Dermis blood vessel endothelial cell (primary cell): Measurements from ENCODE around the gene PKIG. TPM values are rescaled to one million over a fixed set of nuclear protein-coding genes. Genes with fewer than 3 reads are reported as not detected.
"Not testable (repeated sequence)": the region's sequence is repeated elsewhere in the genome, so short reads cannot be mapped to it uniquely, and the experiment has no call there.

Experiments used
- DNase-seq: peaks from one replicate; pipeline ENCODE4 v3.0.0; 2010
- total RNA-seq: library from RNA; depleted of rRNA; stranded (reverse); fragments of >200 nt; gene quantifications from 2 replicates; pipeline ENCODE4 v1.2.3, GENCODE V29; 2014

Gene PKIG
- total RNA-seq, 1 donor from 2014 or later: 275 TPM

DNA sequence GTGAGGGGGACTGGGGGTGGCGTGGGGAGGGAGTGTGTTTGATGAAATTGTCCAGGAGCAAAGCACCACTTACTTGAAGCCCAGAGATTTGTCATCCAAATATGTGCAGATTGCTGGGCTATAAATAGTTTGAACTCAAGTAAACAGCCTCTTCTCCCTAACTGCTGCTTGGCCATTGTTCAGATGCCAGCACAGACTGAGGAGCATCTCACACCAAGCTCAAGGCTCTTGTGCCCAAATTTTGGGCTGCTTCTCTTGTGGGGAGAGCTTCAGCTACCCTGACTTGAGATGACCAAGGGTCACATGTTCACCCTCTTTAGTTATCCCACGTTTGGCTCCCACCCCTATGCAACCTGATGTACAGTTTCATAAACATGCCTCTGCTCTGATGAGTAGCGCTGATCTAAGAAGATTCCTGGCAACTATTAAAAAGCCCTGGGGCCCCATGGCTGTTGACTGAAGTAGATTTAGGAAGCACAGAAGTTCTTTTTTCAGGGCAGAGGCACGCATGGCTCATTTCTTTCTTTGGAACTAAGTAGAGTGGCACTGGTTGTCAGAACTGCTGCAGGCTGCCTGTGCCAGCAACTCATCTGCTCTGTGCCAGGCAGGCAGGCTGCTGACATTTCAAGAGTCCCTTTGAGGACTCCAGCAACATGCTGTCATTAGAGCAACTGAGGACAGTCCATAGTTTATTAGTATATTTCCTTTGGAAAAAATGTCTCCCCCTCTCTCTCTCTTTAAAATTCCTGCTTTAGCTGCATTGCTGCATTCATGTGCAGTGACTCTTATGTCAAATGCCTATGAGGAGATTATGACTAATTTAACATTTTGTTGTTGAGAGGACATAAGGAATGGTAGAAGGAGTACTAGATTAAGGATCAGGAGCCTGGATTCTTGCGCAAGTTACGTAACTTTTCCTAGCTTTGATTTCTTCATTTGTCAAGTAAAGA lies 9.6 kb upstream of the PKIG start:
- peak; percentile 60 for DNase-seq

DNA sequence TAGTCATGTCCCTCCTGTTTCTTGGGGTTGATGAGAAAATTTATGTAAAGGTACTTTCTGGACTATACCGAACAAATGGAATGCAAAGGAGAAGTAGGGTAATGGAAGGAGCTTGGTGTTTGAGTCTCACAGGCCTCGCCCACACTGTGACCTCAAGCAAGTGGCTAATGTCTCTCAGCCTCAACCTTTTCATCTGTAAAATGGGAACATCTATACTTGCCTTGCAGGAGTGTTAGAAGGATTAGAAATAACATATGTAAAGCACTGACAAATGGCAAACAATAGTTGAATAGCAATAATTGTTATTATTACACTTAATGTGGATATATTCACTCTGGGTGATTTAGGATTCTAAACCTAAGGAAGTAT lies 8.9 kb upstream of the PKIG start:
- DNase-seq: no peak

DNA sequence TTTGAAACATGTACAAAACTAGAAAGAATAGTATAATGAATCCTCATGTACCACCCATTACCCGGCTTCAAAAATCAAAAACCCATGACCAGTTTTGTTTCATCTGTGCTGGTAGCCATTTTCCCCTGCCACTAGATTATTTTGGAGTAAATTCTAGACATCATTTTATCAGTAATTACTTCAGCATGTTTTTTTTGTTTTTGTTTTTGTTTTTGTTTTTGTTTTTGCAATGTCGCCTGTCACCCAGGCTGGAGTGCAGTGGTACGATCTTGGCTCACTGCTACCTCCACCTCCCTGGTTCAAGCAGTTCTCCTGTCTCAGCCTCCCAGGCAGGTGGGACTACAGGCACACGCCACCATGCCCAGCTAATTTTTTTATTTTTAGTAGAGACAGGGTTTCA lies 8.0 kb upstream of the PKIG start:
- no peak for DNase-seq

DNA sequence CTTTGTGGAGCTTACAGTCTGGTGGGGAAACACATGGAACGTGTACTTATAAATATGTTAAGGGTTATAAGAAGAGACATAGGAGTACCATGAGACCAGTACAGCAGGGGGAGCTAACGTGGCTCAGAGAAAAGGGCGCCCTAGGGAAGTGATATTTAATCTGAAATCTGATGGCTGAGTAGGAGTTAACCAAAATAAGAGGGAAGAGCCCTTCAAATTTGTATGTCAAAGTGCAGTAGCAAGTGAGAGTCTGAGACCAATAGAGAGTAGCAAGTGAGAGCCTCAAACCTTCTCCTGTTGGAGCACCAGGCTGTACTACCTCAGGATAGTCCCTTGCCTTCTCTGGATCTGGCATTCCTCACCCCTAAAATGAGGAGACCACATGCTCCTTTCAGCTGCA lies 6.1 kb upstream of the PKIG start:
- DNase-seq: peak; percentile 81

DNA sequence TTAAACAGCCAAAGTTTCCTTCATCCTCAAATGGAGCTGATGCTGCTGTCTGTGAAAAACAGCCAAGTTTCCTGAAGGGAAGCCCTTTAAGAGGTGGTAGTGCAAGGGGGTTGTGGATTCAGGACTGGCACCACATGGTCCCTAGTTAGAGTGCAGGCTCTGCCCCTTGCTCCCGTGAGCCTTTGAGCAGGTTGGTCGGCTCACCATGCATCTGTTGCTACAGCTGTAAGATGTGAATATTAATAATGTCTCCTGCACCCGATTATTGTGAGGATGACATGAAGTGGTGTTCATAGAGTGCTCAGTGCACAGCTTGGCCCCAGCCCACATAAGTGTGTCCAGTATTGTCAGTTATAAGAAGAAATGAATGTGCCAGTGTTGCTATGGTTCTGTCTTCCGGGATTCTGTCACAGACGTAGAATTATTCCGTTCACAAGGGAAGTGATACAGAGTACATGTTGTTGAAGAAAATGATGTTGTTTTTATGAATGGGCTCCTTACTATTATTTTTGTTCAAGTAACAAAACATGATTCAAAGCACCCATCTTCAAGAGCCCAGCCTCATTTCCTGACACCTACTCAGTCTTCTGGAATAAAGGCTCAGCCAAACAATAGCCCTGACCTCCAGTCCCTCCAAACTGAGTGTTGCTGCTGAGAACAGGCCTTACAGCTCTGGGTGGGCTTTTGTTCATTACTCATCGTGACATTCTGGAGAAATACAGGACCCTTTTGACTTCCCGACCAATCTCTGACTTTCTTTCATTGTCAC lies 2.9 kb upstream of the PKIG start:
- DNase-seq: peak; percentile 86

DNA sequence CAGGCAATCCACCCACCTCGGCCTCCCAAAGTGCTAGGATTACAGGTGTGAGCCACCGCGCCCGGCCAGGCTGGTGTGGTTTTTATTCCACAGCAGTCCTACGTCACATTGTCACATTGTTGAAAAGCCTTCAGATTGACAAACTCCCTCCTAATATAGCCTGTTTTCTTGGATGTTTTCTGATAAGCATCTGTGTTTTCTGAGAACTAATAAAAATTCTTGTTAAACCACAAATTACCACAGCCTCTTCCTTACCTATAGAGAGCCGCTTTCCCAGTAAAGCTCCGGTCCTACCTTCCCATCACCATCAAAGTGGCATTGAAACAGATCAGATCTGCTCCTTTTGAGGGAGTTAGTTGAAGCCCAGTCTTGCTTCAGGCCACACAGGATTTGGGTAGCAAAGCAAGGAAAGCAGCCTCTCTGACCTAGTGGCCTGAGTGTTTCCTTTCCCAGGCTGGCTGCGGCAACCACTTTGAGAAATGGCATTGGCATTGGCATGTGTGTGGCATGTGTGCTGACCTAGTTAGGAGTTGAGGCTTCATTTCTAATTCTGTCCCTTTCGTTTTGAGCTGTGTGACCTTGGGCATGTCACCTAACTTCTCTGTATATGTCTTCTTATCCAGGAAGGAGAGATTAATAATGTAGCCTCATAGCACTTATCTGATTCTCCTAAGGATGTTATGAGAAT lies 1.7 kb upstream of the PKIG start:
- DNase-seq: peak; percentile 68

DNA sequence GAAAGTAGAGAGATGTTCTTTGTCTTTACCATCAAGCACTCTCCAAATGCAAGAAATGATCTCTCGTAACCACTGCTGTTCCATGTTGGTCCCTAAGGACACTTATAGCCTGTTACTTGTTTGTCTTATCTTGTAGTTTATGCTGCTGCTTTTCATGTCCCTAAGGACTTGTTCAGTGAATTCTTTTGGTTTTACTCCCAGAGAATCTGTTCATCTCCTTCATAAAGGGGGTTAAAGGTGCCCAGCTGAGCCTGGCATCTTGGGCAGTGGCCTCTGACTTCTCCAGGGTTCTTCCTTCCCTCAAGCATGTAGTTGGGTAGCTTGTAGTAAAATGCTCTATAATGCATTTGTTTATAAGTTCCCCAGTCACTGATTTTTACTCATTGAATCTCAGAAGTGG lies 864 bp upstream of the PKIG start:
- no peak for DNase-seq

DNA sequence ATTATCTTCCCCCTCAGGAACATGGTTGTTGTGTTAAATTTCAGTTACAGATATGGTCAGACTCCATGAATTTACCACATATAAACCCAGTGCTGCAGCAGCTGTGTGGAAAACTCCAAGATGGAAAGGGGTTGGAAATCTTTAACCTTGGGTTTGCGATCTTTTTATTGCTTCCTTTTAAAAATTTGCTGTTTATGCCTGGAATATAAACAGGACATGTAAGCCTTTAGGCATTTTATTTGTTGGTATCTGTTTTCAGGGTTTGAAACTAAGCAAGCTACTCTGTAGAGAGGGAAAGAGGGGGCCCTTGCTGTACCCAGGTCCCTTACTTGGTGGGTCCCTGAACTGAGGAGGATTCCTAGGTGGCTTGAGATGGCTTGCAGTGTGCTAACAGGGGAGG lies 778 bp downstream of the PKIG start:
- DNase-seq: no peak

DNA sequence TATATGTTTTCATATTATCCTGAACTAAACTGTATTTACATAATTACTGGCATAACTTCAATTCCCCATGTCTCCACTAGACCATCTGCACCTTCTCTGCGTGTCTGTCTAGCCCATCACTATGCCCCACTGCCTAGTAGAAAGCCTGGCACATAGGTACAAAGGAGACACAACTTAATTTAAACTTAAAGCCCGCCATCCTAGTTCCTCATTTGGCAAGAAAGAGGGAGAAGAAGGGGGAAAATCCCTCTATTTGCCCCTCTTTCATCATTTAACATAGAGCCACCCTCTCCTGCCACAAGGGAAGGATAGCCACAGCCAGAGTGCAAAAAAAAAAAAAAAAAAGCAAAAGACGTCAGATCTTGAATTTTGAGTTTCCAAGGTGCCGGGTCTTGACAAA lies 1.8 kb downstream of the PKIG start:
- DNase-seq: no peak

DNA sequence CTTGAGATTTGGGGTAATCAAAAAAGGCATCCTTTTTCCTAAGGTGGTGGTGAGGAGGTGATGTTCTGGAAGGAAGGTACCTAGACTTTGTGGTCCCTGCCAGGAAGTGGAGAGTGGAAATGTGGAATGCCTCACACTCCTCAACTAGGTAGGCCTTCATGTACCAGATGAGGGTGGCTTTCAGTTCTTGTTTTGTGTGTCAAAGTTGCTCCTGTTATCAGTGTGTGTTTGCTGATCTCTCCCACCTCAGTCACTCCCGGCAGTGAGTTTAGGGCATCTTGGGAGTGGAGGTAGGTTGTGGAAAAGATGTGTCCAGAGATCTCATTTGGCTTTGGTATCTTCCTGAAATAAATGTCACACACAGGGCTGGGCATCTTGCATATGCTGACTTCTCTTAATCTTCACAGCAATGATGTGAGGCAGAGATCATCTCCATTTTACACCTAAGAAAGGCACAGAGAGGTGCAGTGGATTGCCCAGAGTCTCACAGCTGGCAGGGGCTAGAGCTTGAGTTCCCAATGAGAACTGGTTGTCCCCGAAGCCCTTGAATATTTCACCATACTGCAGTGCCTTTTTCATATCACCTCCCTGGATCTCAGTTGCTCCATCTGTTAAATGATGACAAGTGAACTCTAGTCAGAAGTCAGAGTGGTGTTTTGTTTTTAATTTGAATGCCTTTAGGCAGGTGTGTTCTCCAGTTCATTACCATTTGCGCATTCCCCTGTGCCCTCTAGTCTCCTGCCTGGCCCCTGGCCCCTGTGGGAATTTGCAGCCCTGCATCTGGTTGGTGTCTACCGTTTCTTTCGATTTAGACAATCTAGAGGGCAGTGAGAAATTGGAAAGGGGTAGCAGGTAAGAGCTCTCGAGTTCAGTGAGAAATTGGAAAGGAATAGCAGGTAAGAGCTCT lies 2.9 kb downstream of the PKIG start:
- DNase-seq: no peak

DNA sequence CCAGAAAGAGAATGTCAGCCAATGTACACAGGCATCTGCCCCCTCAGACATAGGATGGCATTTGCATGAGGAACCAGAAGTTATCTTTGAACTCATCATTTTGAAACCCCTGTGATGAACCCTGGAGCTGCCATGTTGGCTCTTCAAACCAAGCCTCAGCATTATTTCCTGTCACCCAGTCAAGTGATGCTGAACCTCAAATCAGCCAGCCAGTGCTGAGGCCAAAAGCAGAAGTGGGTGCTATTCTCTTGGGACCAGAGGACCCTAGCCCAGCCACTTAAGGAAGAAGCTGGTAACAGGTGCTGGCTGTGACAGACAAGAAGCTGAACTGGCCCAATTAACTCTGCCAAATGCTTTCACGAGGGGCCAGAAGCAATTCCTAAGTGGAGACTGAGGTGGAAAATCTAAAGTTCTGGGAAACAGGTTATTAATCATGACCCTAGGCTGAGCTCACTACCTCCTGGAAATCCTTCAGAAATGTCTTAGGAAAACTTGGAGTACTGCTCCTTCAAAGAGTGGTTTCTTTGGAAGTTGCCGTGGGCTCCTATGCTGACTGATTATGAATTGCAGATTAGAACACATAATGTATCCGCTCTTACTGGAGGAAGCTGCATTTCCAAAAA lies 4.0 kb downstream of the PKIG start:
- no peak for DNase-seq

DNA sequence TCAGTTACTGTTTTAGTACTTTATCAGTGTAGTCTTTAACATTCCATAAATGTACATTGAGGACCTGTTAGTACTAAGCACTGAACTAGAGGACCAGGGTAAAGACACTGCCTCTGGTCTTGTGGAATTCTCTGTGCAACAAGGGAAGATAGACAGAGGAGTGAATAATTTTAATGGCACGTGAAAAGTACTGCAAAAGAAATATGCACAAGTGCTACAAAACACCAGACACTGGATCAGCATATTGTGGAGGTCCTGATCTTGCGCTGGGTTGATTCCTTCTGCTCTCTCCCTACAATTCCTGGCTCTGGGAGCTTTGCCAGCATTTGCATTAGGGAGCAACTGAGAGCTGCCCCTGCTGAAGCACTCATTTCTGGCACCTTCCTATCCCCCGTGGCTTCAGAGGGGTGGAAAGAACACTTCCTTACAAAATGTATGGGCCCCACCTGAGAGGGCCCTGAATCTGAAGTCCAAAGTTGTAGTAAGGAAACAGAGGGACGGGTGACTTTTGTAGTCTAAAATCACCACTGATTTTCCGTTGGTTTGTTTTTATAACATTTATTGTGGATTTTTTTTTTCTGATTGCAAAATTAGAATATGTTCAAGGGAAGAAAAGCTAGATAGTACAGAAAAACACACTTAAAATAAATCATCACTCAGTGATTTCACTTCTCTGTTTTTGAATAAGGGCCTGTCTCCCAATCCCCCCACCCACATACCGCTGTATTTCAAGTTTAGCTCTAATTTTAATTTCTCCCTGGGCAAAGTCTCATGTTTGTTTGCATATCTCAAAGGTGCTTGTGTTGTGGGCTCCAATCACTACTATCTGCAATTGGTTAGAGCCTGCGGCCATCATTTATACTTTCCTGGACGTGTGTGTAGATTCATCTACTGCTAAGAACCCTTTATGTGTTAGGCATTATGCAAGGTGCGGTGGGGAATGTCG lies 4.9 kb downstream of the PKIG start:
- no peak for DNase-seq

DNA sequence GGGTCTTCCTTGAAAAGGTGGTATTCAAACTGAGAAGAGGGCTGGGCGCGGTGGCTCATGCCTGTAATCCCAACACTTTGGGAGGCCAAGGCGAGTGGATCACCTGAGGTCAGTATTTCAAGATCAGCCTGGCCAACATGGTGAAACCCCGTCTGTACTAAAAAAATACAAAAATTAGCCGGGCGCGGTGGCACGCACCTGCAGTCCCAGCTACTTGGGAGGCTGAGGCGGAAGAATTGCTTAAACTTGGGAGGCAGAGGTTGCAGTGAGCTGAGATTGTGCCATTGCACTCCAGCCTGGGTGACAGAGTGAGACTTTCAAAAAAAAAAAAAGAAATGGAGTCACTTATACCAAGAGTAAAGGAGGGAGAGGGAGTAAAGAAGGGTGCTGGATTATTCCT lies 5.9 kb downstream of the PKIG start:
- not testable (repeated sequence) for DNase-seq

DNA sequence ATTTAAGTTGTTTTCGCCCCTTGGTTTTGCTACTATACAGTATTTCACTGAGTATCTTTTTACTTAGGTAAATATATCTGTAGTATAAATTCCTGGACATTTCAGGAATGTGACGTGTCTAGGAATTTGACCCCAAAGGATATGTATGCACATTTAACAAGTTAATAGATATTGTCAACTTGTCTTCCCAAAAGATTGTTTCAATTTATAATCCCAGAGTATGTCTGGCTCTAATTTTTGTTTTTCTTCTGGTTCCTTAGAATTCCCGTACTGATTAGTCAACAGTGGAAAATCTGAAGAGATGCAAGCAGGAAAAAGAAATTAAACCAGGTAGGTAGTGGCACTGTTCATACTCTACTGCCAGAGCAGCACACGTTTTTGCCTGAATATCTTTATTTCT lies 7.2 kb downstream of the PKIG start:
- no peak for DNase-seq

DNA sequence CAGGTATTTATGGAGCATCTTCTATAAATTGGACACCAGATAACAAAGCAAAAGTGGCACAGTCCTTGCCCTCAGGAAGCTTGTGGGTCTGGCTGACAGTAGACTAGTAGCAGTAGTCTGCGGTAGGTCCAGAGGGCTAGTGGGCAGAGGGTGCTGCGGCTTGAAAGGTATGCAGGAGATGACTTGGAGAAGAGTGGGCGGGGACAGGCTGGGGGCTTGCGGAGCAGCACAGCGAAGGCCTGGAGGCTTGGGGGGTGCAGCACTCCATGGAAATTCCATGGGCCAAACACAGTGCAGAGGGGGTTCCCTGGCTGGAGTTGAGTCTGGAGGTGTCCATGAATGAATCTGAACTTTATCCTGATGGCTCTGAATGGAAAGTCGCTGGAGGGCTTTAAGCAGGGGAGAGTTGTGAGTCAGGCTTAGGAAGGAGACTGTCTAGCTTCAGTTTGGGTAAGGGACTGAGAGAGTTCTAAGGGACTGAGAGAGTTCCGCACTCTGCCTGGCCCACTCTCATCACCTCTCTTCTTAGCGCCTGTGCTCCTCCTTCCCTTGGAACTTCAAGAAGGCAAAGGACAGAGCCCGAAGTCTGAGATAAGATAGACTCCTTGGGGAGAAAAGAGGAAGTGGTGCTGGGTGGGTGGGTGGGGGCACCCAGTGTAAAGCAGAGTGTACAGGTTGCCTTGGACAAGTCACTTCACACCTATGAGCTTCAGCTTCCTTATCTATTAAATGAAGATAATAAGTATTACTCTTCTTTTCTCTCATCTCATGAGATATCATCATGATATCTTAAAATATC lies 8.8 kb downstream of the PKIG start:
- DNase-seq: no peak

DNA sequence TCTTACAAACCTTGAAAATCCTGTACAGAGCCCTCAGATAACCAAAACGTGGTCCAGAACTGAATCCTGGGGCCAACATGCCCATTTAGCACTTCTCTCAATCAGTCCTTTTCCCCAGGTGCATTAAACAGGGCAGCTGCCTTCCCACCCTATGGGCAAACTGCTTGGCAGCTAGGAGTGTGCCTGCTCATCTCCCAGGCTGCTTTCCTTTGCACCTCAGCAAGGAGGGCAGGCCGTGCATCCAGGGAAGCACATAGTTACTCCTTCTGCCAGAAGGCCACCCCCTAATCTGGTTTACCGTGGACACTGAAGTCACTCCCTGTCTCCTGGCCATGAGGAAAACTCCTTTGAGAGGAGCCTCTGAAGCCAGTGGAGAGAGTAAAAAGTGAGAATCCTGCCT lies 10.0 kb downstream of the PKIG start:
- no peak for DNase-seq

DNA sequence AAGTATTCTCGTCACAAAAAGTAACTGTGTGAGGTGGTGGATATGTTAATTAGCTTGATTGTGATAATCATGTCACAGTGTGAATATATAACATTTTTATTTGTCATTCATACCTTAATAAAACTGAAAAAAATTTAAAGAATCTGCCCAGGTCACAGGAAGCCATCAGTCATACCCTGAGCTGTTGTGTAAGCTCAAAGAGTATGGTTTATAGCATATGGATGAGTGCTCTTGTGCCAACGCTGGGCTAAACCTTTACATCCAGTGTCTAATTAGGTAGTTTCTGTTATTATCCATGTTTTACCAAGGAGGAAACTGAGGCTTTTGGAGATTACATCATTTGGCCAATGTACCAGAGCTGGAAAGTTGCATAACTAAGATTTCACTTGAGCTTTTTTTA lies 11.4 kb downstream of the PKIG start:
- no peak for DNase-seq

DNA sequence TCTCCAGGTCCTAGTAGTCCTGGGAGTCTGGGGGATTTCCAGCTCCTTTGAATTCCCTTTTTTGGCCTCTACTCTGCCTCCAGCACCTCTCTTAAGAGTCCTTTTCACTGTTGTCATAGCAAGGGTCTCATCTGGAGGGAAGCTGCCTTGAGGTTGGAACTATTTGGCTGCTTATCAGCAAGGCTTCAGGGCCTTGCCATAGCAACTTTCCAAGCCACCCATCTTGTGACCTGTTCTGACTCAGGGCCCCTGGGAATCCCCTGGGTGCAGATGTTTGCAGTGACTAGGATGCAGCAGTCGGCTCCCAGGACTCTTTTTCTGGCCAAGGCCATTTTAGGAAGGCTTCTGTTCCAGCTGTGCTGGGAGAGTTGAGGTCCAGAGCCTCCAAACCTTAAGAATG lies 12.4 kb downstream of the PKIG start:
- no peak for DNase-seq

DNA sequence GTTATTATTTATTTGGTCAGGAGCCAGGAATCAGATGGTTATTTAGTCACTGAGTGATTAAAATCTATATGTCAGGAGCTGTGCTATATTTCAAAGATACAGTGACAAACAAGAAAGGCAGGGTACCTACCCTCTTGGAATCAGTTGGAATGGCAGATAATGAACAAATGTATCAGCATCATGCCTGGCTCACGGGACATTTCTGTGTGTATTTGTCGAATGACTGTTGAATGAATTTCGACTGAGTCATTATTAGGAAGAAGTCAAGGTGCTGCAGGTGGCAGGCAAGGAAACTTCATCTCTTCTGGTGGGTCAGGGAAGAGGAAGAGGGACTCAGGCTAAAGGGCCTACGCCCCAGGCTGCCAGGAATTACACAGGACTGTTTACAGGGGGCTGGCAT lies 13.6 kb downstream of the PKIG start:
- DNase-seq: peak; percentile 32

DNA sequence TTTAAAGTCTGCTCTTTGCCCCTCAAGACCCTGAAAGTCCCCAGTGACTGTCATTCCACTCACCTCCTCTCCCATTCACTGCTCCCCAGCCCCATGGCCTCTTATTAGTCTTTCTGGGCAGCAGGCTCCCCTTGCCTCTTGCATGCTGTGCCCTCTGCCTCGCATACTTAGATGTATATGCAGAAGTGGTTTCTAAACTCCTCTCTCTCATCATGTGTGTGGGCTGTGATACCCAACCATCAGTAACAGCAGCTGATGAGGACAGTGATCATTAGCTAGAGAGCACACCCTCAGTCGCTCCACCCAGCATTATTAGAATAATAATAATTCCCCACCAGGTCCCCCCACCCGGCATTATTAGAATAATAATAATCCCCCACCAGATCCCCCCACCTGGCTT lies 14.5 kb downstream of the PKIG start:
- no peak for DNase-seq
